Muscle of leg (tissue), 11 donors: ENCODE data around the gene RHBDF1. TPM values are rescaled to one million over a fixed set of nuclear protein-coding genes. Genes with fewer than 3 reads are reported as not detected.

Source experiments
- DNase-seq: peaks from one replicate; pipeline ENCODE4 v3.0.0; 2013
- H3K27ac ChIP-seq: one replicate; pipeline ENCODE4 v1.5.1; 2013; ENCODE audit warnings: mild to moderate bottlenecking, low read length, control low read depth
- H3K27me3 ChIP-seq: one replicate; pipeline ENCODE4 v1.6.1; 2013; ENCODE audit warnings: low read length; ENCODE audit not compliant: control insufficient read depth, insufficient read depth
- H3K36me3 ChIP-seq: one replicate; pipeline ENCODE4 v1.6.1; 2013; ENCODE audit warnings: low read length; ENCODE audit not compliant: control insufficient read depth, insufficient read depth
- H3K4me1 ChIP-seq: one replicate; pipeline ENCODE4 v1.6.1; 2013; ENCODE audit warnings: low read length; ENCODE audit not compliant: control insufficient read depth, insufficient read depth
- H3K4me3 ChIP-seq: one replicate; pipeline ENCODE4 v1.5.1; 2013; ENCODE audit warnings: low read length, control low read depth
- H3K9me3 ChIP-seq: replicated peaks from 2 replicates; pipeline ENCODE4 v1.6.1; 2013; ENCODE audit warnings: low read depth, low read length; ENCODE audit not compliant: control insufficient read depth
- WGBS: methylation state at CpG from one replicate; pipeline ENCODE4 v1.1.5; 2013; ENCODE audit warnings: missing lambda C conversion rate; ENCODE audit not compliant: insufficient coverage; 5-methylcytosine and 5-hydroxymethylcytosine counted together
- polyA plus RNA-seq, 8 donors: library from polyadenylated mRNA; unstranded; fragments of 120-200 nt; gene quantifications; one replicate each; pipeline versions ENCODE4 v1.2.1 to v1.2.3, GENCODE V29; 2013; ENCODE audit warnings: inconsistent platforms in 1 of 8, low replicate concordance in 1 of 8; ENCODE audit not compliant: insufficient read length in 8 of 8, insufficient read depth in 1 of 8
- total RNA-seq: library from RNA; stranded (reverse); fragments of 120-200 nt; gene quantifications from one replicate; pipeline ENCODE4 v1.2.4, GENCODE V29; 2013

Gene RHBDF1
- total and polyA plus RNA-seq, 9 donors = 20.6 to 53.3 (median 46.2) TPM

DNA sequence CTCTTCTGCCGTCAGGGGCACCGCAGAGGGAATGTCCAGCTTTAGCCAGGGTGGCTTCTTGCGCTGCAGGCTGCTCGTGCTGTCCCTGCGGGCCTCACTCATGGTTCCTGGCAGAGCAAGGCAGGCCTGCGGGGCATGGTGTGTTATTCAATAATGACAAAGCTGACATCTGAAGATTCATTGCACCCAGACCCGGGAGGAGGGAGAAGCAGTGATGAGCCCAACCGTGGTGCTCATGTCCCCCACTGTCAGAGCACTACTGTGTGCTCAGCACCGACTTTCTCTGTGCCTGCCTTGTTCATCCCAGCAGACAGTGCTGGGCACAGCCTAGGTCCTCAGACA is 7.5 kb downstream of the RHBDF1 start:
- 83% methylated on average over 7 of the region's 9 CpGs for WGBS
- H3K4me3 ChIP-seq = no peak overlapping the region
- H3K27ac ChIP-seq = no peak overlapping the region
- no peak for DNase-seq
- peaks cover 56% of the 10 kb centered on the region for H3K36me3 ChIP-seq
- H3K27me3 ChIP-seq = no peaks in the 10 kb centered on the region
- peaks cover 59% of the 10 kb centered on the region for H3K4me1 ChIP-seq
- H3K9me3 ChIP-seq = no peaks in the 10 kb centered on the region

DNA sequence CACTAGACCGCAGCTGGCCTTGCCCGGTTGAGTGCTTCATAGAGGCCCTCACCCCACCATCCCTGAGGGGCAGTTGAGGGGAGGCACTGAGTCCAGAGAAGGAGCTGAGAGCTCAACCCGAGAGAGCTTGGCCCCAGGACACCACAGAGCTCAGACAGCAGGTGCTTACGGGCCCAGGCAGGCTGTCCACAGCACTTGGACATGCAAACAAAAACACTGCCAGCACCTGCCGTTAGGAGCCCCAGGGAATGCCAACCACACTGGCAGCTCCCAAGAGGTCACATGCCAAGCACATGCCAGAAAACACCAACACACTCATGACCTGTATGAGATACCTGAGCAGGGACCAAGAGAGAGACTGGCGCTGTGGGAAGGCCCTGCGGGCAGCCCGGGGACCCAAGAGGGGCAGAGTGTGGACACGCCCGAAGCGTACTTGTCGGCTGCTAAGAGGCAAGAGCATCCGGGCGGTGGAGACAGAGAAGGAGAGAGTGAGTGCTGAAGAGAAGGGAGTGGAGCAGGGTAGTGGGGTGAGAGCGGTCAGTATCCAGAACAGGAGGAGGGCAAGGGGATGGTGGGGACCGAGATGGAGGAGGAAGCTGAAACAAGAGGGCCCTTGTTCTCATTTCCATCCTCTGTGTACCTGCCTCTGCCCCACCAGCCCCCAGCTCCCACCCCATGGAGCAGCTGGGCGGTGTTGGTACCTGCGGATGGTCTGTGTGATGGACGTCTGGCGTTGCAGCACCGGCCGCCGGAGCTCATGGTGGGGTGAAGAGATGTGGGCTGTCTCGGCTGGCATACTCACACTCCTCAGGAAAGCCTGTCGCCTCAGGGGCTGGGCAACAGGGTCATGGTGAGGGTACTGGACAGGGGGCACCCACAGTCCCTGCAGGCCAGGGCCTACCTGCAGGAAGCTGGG is 8.2 kb downstream of the RHBDF1 start:
- peak; percentile 12 for DNase-seq
- no peaks in the 10 kb centered on the region for H3K9me3 ChIP-seq
- no peak overlapping the region for H3K4me3 ChIP-seq
- H3K36me3 ChIP-seq = peaks cover 58% of the 10 kb centered on the region
- 86% methylated on average over 12 of the region's 25 CpGs for WGBS
- H3K27me3 ChIP-seq = no peaks in the 10 kb centered on the region
- no peak overlapping the region for H3K27ac ChIP-seq
- H3K4me1 ChIP-seq = peaks cover 53% of the 10 kb centered on the region

DNA sequence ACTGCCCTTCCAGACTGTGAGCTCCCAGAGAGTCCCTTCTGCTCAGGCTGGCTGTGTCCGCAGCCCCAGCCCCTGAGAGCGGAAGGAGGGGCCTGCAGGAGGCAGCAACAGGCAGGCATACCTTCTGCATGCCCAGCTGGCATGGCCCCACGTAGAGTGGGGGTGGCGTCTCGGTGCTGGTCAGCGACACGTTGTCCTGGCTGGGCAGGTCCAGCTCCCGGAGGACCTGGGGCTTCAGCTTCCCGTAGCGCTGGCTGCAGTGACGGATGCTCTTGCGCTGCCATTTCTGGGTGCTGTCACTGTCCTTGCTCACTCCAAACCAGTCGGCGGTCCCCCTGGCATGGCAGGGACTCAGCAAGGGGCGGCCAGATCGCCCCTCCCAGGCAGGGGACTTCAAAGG is 9.0 kb downstream of the RHBDF1 start:
- Histone ChIP-seq H3K27ac (no peak overlapping the region), H3K27me3 (no peaks in the 10 kb centered on the region)

DNA sequence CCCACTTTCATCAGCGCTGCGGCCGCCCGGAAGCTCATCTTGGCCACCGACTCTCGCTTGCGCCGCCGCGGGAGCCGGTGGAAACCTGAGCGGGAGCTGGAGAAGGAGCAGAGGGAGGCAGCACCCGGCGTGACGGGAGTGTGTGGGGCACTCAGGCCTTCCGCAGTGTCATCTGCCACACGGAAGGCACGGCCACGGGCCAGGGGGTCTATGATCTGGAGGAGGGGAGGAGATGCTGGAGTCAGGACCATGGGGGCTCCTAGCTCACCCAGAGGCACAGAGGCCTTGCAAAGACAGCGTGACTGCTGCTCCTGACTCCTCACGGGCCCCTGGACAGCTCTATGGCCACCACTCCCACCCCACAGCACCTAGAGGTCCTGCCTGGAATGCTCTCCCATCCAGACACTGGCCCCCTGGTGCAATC is 9.5 kb downstream of the RHBDF1 start:
- Histone ChIP-seq H3K9me3 (no peaks in the 10 kb centered on the region), H3K4me3 (no peak overlapping the region), H3K36me3 (peaks cover 71% of the 10 kb centered on the region), H3K27me3 (no peaks in the 10 kb centered on the region), H3K4me1 (peaks cover 40% of the 10 kb centered on the region), H3K27ac (no peak overlapping the region)
- no peak for DNase-seq
- WGBS = 95% methylated on average over 21 of the region's 21 CpGs

More for the DNA sequence above, 9.0 kb downstream of the RHBDF1 start:
- H3K36me3 ChIP-seq = peaks cover 66% of the 10 kb centered on the region
- H3K4me1 ChIP-seq = peaks cover 45% of the 10 kb centered on the region
- DNase-seq = peak; percentile 6
- H3K9me3 ChIP-seq = no peaks in the 10 kb centered on the region
- no peak overlapping the region for H3K4me3 ChIP-seq
- WGBS = 84% methylated on average over 16 of the region's 16 CpGs

DNA sequence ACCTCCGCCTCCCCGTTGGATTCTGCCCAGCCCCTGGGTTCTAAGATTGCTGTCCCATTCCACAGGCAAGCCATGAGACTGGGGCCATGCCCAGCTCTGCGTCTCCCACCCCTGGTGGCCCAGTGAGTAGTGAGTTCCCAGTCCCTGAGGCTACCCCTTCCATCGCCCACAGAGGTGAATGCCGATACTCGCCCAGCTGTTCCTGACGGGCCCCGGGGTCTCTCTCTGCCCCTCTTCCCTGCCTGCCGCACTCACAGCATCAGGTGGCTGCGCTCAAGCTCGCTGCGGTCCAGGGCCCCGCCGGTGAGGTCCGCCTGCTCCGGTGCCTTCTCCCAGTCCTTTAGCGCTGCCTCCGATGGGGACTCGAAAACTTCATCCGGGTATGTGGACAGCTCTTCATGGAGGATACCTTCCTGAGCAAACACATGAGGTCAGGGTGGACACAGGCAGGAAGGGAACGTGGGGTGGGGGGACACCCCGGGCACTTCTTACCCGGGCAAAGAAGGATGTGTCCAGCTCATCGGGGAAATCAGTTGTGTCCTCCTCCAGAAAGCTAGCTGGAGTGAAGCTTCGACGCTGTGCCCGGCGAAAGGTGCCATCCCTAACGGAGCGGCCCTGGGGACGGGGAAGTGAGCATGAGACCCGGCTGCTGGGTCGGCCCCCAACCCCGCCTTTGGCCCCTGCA is 10.0 kb downstream of the RHBDF1 start:
- Histone ChIP-seq H3K4me3 (no peak overlapping the region), H3K27ac (no peak overlapping the region), H3K36me3 (peaks cover 76% of the 10 kb centered on the region), H3K4me1 (peaks cover 35% of the 10 kb centered on the region), H3K27me3 (no peaks in the 10 kb centered on the region), H3K9me3 (no peaks in the 10 kb centered on the region)
- no peak for DNase-seq
- 96% methylated on average over 32 of the region's 34 CpGs for WGBS

DNA sequence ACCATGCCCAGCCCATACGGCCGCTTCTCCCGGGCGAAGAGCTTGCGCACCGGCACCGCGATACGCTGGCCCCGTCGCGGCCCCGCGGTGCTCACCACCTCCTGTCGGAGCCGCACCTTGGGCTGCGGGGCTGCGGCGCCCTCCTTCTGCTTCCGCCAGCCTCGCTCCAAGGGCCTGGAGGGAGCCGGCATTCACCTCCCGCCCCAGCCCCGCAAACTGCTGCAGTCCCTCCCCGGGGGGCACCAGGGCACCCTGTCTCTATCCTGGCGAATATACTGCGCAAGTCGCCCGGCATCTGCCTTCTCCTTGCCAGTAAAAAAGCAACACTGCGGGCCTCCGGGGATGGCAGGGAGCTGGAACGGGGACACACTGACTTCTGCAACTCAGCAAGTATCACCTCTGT is 10.6 kb downstream of the RHBDF1 start:
- H3K4me3 ChIP-seq = no peak overlapping the region

DNA sequence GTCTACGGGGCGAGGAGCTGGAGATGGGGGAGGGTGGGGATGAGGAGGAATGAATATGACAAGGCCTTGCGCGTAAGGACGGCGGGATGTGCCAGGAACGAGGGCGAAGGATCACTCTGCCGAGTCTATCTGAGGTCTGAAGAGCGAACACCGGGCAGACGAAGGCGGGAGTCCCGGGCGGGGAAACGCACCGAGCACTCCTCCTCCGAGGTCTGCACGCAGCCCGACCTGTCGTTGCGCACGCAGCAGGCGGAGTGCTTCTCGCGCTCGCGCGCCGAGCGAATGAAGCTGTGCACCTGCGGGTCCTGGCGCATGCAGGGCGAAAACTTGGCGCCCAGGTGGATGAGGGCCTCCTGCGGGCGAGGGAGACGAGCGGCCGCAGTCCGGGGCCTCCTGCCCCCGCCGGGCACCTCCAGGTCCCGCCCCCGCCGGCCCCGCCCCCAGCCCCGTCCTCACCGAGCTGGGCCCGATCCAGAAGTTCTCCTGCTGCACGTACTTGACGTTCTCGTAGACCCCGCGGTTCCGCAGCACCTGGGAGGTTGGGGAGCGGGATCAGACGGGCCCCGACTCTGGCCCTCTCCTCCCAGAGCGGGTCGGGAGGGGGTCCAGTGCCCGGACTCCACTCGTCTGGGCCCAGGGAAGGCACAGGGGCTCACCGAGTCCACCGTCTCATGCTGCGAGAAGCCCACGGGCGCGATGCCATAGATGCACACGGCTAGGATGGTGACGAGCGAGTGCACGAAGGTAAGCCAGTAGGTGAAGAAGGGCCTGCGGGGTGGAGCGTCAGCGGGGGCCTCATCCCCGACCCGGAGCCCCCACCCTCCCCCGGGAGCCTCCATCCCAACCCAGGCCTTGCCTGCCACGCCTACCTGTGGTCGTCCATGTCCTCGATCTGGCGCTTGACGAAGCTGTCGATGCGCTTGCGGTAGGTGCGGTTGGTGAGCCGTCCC is 11.2 kb downstream of the RHBDF1 start:
- H3K27me3 ChIP-seq = no peaks in the 10 kb centered on the region
- H3K27ac ChIP-seq = no peak overlapping the region
- H3K36me3 ChIP-seq = peaks cover 88% of the 10 kb centered on the region
- DNase-seq = no peak
- 70% methylated on average over 71 of the region's 89 CpGs for WGBS
- no peaks in the 10 kb centered on the region for H3K9me3 ChIP-seq
- H3K4me3 ChIP-seq = no peak overlapping the region
- peaks cover 23% of the 10 kb centered on the region for H3K4me1 ChIP-seq

More for the DNA sequence above, 10.6 kb downstream of the RHBDF1 start:
- Histone ChIP-seq H3K27ac (no peak overlapping the region), H3K9me3 (no peaks in the 10 kb centered on the region), H3K27me3 (no peaks in the 10 kb centered on the region), H3K36me3 (peaks cover 82% of the 10 kb centered on the region), H3K4me1 (peaks cover 29% of the 10 kb centered on the region)
- DNase-seq = no peak
- 82% methylated on average over 27 of the region's 32 CpGs for WGBS

DNA sequence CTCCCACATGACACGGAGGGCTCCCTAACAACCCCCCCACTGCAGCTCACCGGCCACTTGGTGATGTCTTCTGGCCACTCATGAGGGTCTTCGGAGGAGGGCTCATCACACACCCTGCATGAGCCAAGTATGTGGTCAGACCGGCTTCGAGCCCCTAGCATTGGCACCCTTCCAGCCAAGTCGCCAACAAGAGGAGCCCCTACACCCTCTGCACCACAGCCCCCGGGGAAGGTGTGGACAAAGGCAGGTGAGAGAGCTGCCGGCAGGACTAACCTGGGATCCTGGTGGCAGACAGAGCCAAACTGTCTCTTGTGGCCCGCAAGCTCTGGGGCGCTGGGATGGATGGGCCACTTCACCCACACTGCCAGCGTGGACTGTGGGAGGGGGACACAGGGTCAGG is 12.3 kb downstream of the RHBDF1 start:
- Histone ChIP-seq H3K27me3 (no peaks in the 10 kb centered on the region), H3K27ac (no peak overlapping the region), H3K36me3 (peaks cover 95% of the 10 kb centered on the region), H3K4me1 (peaks cover 12% of the 10 kb centered on the region), H3K4me3 (no peak overlapping the region), H3K9me3 (no peaks in the 10 kb centered on the region)
- no CpG with 5 or more reads among the region's 11 CpGs for WGBS
- peak; percentile 9 for DNase-seq

DNA sequence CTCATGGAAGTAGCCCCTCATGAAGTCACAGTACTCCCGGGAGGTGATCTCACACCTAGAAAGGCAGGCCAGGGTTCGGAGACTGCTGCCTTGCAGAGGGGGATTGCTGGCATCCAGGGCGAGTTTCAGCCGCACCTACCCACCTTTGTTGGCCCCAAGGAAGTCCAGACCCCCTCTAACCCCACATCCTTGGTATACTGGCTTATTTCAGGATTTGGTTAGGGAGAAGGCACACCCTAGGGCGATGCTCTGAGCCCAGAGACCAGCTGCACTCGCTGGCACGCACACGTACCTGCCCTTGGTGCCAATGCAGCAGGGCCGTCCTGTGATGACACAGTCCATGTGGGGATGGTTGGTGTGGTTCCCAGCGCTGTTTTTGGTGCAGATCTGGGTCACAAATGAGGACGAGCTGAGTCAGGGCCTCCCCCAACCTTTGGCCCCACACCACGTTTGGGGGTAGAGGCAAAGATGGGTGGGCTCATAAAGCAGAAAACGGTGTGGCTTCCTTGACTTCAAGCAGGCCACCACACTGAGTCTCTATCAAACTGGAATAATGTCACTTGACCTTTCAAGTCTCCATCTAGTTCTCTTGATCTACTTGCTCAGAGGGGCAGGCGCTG is 12.9 kb downstream of the RHBDF1 start:
- peaks cover 12% of the 10 kb centered on the region for H3K4me1 ChIP-seq
- no peaks in the 10 kb centered on the region for H3K9me3 ChIP-seq
- H3K27me3 ChIP-seq = no peaks in the 10 kb centered on the region
- peaks cover 93% of the 10 kb centered on the region for H3K36me3 ChIP-seq
- H3K4me3 ChIP-seq = no peak overlapping the region
- DNase-seq = no peak
- WGBS = 92% methylated on average over 5 of the region's 14 CpGs
- H3K27ac ChIP-seq = no peak overlapping the region
